MCF 10A (cell line): ENCODE measurements around the gene SPINK5. TPM values are rescaled to one million over a fixed set of nuclear protein-coding genes. Genes with fewer than 3 reads are reported as not detected.

Experiments
- BruUV-seq: library from RNA; stranded (reverse); fragments of 400-500 nt; replicated peaks from 2 replicates; lab custom pipeline; 2021; lab: Mats Ljungman, UMichigan
- CTCF ChIA-PET: fragments of 300-600 bp; sonication (Branson Sonifier 250); formaldehyde crosslinking; extraction: SDS; loops from one replicate; lab custom pipeline; 2021; ENCODE audit warnings: antibody characterized with exemption, inconsistent platforms; lab: Yijun Ruan, JAX
- POLR2A ChIA-PET: fragments of 300-600, 350-650 bp; sonication (Branson Sonifier 250); formaldehyde crosslinking; extraction: SDS; loops from one replicate; lab custom pipeline; 2020; ENCODE audit warnings: antibody characterized with exemption, inconsistent platforms; lab: Yijun Ruan, JAX
- DNase-seq: peaks from one replicate; pipeline ENCODE4 v3.0.0-alpha.2; 2018; ENCODE audit not compliant: unreplicated experiment
- H3K27ac Mint-ChIP-seq: one replicate; pipeline ENCODE4 v1.8.0; 2022; ENCODE audit warnings: mild to moderate bottlenecking, low read depth, mixed read lengths; ENCODE audit not compliant: unreplicated experiment
- H3K27me3 Mint-ChIP-seq: one replicate; pipeline ENCODE4 v1.8.0; 2022; ENCODE audit warnings: mixed read lengths; ENCODE audit not compliant: insufficient read depth, unreplicated experiment
- H3K36me3 Mint-ChIP-seq: one replicate; pipeline ENCODE4 v1.8.0; 2022; ENCODE audit warnings: mild to moderate bottlenecking, moderate library complexity, mixed read lengths; ENCODE audit not compliant: insufficient read depth, unreplicated experiment
- H3K4me1 Mint-ChIP-seq: one replicate; pipeline ENCODE4 v1.8.0; 2022; ENCODE audit warnings: mixed read lengths; ENCODE audit not compliant: insufficient read depth, unreplicated experiment
- H3K4me3 Mint-ChIP-seq: one replicate; pipeline ENCODE4 v1.8.0; 2022; ENCODE audit warnings: mild to moderate bottlenecking, moderate library complexity, mixed read lengths; ENCODE audit not compliant: unreplicated experiment
- H3K9me3 Mint-ChIP-seq: one replicate; pipeline ENCODE4 v1.8.0; 2022; ENCODE audit warnings: mixed read lengths; ENCODE audit not compliant: unreplicated experiment
- CTCF ChIP-seq: fragments of 200-600 bp; IDR thresholded peaks from one replicate; pipeline ENCODE4 v1.8.0; 2022; ENCODE audit warnings: antibody characterized with exemption, mild to moderate bottlenecking; ENCODE audit not compliant: unreplicated experiment
- intact Hi-C: fragments of 100-400 bp; cut with micrococcal nuclease; formaldehyde crosslinking; loops from 2 replicates; pipeline ENCODE4 v1.14.1; 2022
- total RNA-seq: library from RNA; stranded (reverse); gene quantifications from 2 replicates; pipeline ENCODE4 v1.2.3, GENCODE V29; 2022

Gene SPINK5
- total RNA-seq, 1 experiment from 2014 or later, result 3.1 TPM

- H3K36me3 Mint-ChIP-seq, result no peaks in the 10 kb centered on the region
- CTCF ChIA-PET, result interaction anchor here (1.1 to 5.6 kb wide), 4 partner anchors 16 to 170 kb away, joined by 3 to 110 read pairs (median 46); no protein-coding TSS in a partner anchor
- H3K4me1 Mint-ChIP-seq, result no peaks in the 10 kb centered on the region
- H3K9me3 Mint-ChIP-seq, result no peaks in the 10 kb centered on the region
- POLR2A ChIA-PET, result interaction anchor here (2.5 to 4.3 kb wide), 2 partner anchors 8 to 148 kb away, joined by 7 to 17 read pairs; no protein-coding TSS in a partner anchor
- no peaks in the 10 kb centered on the region for H3K27me3 Mint-ChIP-seq
- TF ChIP-seq CTCF, result no peak
- no peak for DNase-seq
- no peak overlapping the region for H3K27ac Mint-ChIP-seq
- H3K4me3 Mint-ChIP-seq, result no peak overlapping the region
- intact Hi-C loops, result loop anchor here (10.0 kb wide), 1 partner anchor 479 kb away; no protein-coding TSS in a partner anchor
- no TSS peak for BruUV-seq
Observed at GRCh38 chr5:148104226-148104625, 40.4 kb downstream of the SPINK5 start.

GRCh38 chr5:148107608-148108007 lies 43.8 kb downstream of the SPINK5 start:
- H3K36me3 Mint-ChIP-seq, result no peaks in the 10 kb centered on the region
- H3K27ac Mint-ChIP-seq, result no peak overlapping the region
- H3K9me3 Mint-ChIP-seq, result no peaks in the 10 kb centered on the region
- no peaks in the 10 kb centered on the region for H3K27me3 Mint-ChIP-seq
- no peaks in the 10 kb centered on the region for H3K4me1 Mint-ChIP-seq
- intact Hi-C loops, result loop anchor here (1.0 to 10.0 kb wide), 5 partner anchors 13 to 483 kb away; no protein-coding TSS in a partner anchor
- ChIA-PET POLR2A (interaction anchor here (1.0 to 4.3 kb wide), 4 partner anchors 21 to 158 kb away, joined by 4 to 17 read pairs (median 6); no protein-coding TSS in a partner anchor), CTCF (interaction anchor here (0.6 to 5.6 kb wide), 32 partner anchors 9 to 480 kb away, joined by 3 to 110 read pairs (median 4); partner anchors contain the start of genes MARCOL and SCGB3A2)
- BruUV-seq, result no TSS peak
- peak; percentile 55 for TF ChIP-seq CTCF
- H3K4me3 Mint-ChIP-seq, result no peak overlapping the region
- peak; percentile 65 for DNase-seq

- H3K27me3 Mint-ChIP-seq, result no peaks in the 10 kb centered on the region
- H3K36me3 Mint-ChIP-seq, result no peaks in the 10 kb centered on the region
- no peaks in the 10 kb centered on the region for H3K4me1 Mint-ChIP-seq
- H3K27ac Mint-ChIP-seq, result no peak overlapping the region
- intact Hi-C loops, result no loop called here
- no peak for TF ChIP-seq CTCF
- no peak for DNase-seq
- BruUV-seq, result no TSS peak
- H3K9me3 Mint-ChIP-seq, result no peaks in the 10 kb centered on the region
- CTCF ChIA-PET, result interaction anchor here (0.5 to 1.9 kb wide), 4 partner anchors 9 to 272 kb away, joined by 3 to 7 read pairs (median 5); no protein-coding TSS in a partner anchor
- H3K4me3 Mint-ChIP-seq, result no peak overlapping the region
- POLR2A ChIA-PET, result no interaction called here
Observed at GRCh38 chr5:148113243-148113642, 49.5 kb downstream of the SPINK5 start.

GRCh38 chr5:148120317-148120716 lies 56.5 kb downstream of the SPINK5 start:
- Mint-ChIP-seq H3K9me3 (no peaks in the 10 kb centered on the region), H3K36me3 (no peaks in the 10 kb centered on the region), H3K4me3 (no peak overlapping the region), H3K27ac (no peak overlapping the region), H3K4me1 (no peaks in the 10 kb centered on the region), H3K27me3 (no peaks in the 10 kb centered on the region)
- no peak for DNase-seq
- TF ChIP-seq CTCF, result no peak
- ChIA-PET POLR2A (no interaction called here), CTCF (interaction anchor here (0.6 to 3.3 kb wide), 22 partner anchors 9 to 1116 kb away, joined by 3 to 18 read pairs (median 4); no protein-coding TSS in a partner anchor)
- intact Hi-C loops, result loop anchor here (2.0 to 5.0 kb wide), 3 partner anchors 14 to 493 kb away; no protein-coding TSS in a partner anchor
- no TSS peak for BruUV-seq
